Measurements from ENCODE around the gene NUDT7. TPM values are rescaled to one million over a fixed set of nuclear protein-coding genes. Genes with fewer than 3 reads are reported as not detected.

Gene NUDT7
- total RNA-seq, 1 donor from 2014 or later: 2.0 TPM

GRCh38 chr16:77767211-77767610 is 44.9 kb downstream of the NUDT7 start:
- TF ChIP-seq CTCF (IDR thresholded peaks at IDR 0.05; ENCODE audit: insufficient read depth, low read length, poor library complexity, severe bottlenecking): no peak
- Histone ChIP-seq H3K27me3 (ENCODE audit: control insufficient read depth, insufficient read depth, low read length) (no peaks in the 10 kb centered on the region), H3K36me3 (ENCODE audit: control insufficient read depth, insufficient read depth, low read length) (no peaks in the 10 kb centered on the region), H3K4me3 (ENCODE audit: low read depth, low read length) (no peak overlapping the region)
- DNase-seq (ENCODE audit: low read depth): no peak

- Histone ChIP-seq H3K27me3 (ENCODE audit: control insufficient read depth, insufficient read depth, low read length) (no peaks in the 10 kb centered on the region), H3K4me3 (ENCODE audit: low read depth, low read length) (no peak overlapping the region), H3K36me3 (ENCODE audit: control insufficient read depth, insufficient read depth, low read length) (no peaks in the 10 kb centered on the region)
- no peak for TF ChIP-seq CTCF (IDR thresholded peaks at IDR 0.05; ENCODE audit: insufficient read depth, low read length, poor library complexity, severe bottlenecking)
- no peak for DNase-seq (ENCODE audit: low read depth)
These were observed 45.5 kb downstream of the NUDT7 start for GRCh38 chr16:77767826-77768225.

GRCh38 chr16:77775911-77776909 is 53.9 kb downstream of the NUDT7 start:
- Histone ChIP-seq H3K36me3 (ENCODE audit: control insufficient read depth, insufficient read depth, low read length) (no peaks in the 10 kb centered on the region), H3K4me3 (ENCODE audit: low read depth, low read length) (no peak overlapping the region), H3K27me3 (ENCODE audit: control insufficient read depth, insufficient read depth, low read length) (no peaks in the 10 kb centered on the region)
- no peak for TF ChIP-seq CTCF (IDR thresholded peaks at IDR 0.05; ENCODE audit: insufficient read depth, low read length, poor library complexity, severe bottlenecking)
- no peak for DNase-seq (ENCODE audit: low read depth)

GRCh38 chr16:77777745-77778144 is 55.4 kb downstream of the NUDT7 start:
- Histone ChIP-seq H3K36me3 (ENCODE audit: control insufficient read depth, insufficient read depth, low read length) (no peaks in the 10 kb centered on the region), H3K4me3 (ENCODE audit: low read depth, low read length) (no peak overlapping the region), H3K27me3 (ENCODE audit: control insufficient read depth, insufficient read depth, low read length) (no peaks in the 10 kb centered on the region)
- no peak for TF ChIP-seq CTCF (IDR thresholded peaks at IDR 0.05; ENCODE audit: insufficient read depth, low read length, poor library complexity, severe bottlenecking)
- DNase-seq (ENCODE audit: low read depth): no peak

- DNase-seq (ENCODE audit: low read depth): peak; percentile 79
These were observed 58.1 kb downstream of the NUDT7 start for GRCh38 chr16:77780378-77780837.

More at GRCh38 chr16:77780378-77780837, 58.1 kb downstream of the NUDT7 start:
- H3K27me3 ChIP-seq (ENCODE audit: control insufficient read depth, insufficient read depth, low read length): no peaks in the 10 kb centered on the region
- TF ChIP-seq CTCF (IDR thresholded peaks at IDR 0.05; ENCODE audit: insufficient read depth, low read length, poor library complexity, severe bottlenecking): no peak
- H3K36me3 ChIP-seq (ENCODE audit: control insufficient read depth, insufficient read depth, low read length): no peaks in the 10 kb centered on the region
- H3K4me3 ChIP-seq (ENCODE audit: low read depth, low read length): no peak overlapping the region
